LoVo (cell line): ENCODE measurements around the gene DUOX1.
"Not testable (repeated sequence)": the region's sequence is repeated elsewhere in the genome, so short reads cannot be mapped to it uniquely, and the experiment has no call there.

Source experiments
- DNase-seq: peaks from one replicate; pipeline ENCODE4 v3.0.0-alpha.2; 2016; ENCODE audit warnings: low spot score

Gene DUOX1

GRCh38 chr15:45121706-45122417, 7.9 kb upstream of the DUOX1 start:
- DNase-seq = peak; percentile 15

- no peak for DNase-seq
Measured at GRCh38 chr15:45122719-45123118, 7.1 kb upstream of the DUOX1 start.

- no peak for DNase-seq
Measured at GRCh38 chr15:45123397-45123796, 6.4 kb upstream of the DUOX1 start.

GRCh38 chr15:45126535-45127158, 3.1 kb upstream of the DUOX1 start:
- DNase-seq = peak; percentile 51

- DNase-seq = no peak
Measured at GRCh38 chr15:45128971-45129639, 689 bp upstream of the DUOX1 start.

- DNase-seq = no peak
Measured at GRCh38 chr15:45130291-45131000, 652 bp downstream of the DUOX1 start.

- no peak for DNase-seq
Measured at GRCh38 chr15:45131510-45131909, 1.7 kb downstream of the DUOX1 start.

GRCh38 chr15:45132844-45133560, 3.2 kb downstream of the DUOX1 start:
- DNase-seq = no peak

- DNase-seq = no peak
Measured at GRCh38 chr15:45133561-45133920, 3.7 kb downstream of the DUOX1 start.

- DNase-seq = no peak
Measured at GRCh38 chr15:45134046-45134445, 4.3 kb downstream of the DUOX1 start.

- DNase-seq = no peak
Measured at GRCh38 chr15:45134682-45135604, 5.1 kb downstream of the DUOX1 start.

- DNase-seq = not testable (repeated sequence)
Measured at GRCh38 chr15:45135705-45136377, 6.0 kb downstream of the DUOX1 start.

GRCh38 chr15:45136378-45136764, 6.6 kb downstream of the DUOX1 start:
- DNase-seq = no peak

- DNase-seq = no peak
Measured at GRCh38 chr15:45137703-45138102, 7.9 kb downstream of the DUOX1 start.

- DNase-seq = no peak
Measured at GRCh38 chr15:45138814-45139765, 9.3 kb downstream of the DUOX1 start.

GRCh38 chr15:45139770-45140169, 10.0 kb downstream of the DUOX1 start:
- no peak for DNase-seq

GRCh38 chr15:45140557-45141250, 10.9 kb downstream of the DUOX1 start:
- DNase-seq = no peak

GRCh38 chr15:45141386-45141785, 11.6 kb downstream of the DUOX1 start:
- DNase-seq = no peak

- no peak for DNase-seq
Measured at GRCh38 chr15:45143056-45143455, 13.3 kb downstream of the DUOX1 start.
